Breast epithelium (tissue), 3 donors: ENCODE measurements around the gene TPK1.

Source experiments
- CTCF ChIP-seq, 3 donors: fragments of 450-650 bp; IDR thresholded peaks; one replicate each; pipeline ENCODE4 v1.5.1; 2016 to 2017; ENCODE audit warnings: antibody characterized with exemption in 3 of 3, mild to moderate bottlenecking in 3 of 3, moderate library complexity in 3 of 3
- POLR2A ChIP-seq: fragments of 450-650 bp; IDR thresholded peaks from one replicate; pipeline ENCODE4 v1.6.1; 2016; ENCODE audit warnings: antibody characterized with exemption, mild to moderate bottlenecking, moderate library complexity
- POLR2AphosphoS5 ChIP-seq, 3 donors: sonication (generic); formaldehyde crosslinking; IDR thresholded peaks; one replicate each; pipeline ENCODE4 v1.6.1; 2017; ENCODE audit warnings: antibody characterized with exemption in 3 of 3

- no peak for TF ChIP-seq POLR2AphosphoS5 (IDR thresholded peaks at IDR 0.05)
- no peak for TF ChIP-seq POLR2A
- no peak for TF ChIP-seq CTCF (IDR thresholded peaks at IDR 0.05)
Observed at GRCh38 chr7:144853542-144853941, 17.7 kb upstream of the TPK1 start.
